ENCODE data around the gene FKBP5. TPM values are rescaled to one million over a fixed set of nuclear protein-coding genes. Genes with fewer than 3 reads are reported as not detected.
"Not testable (repeated sequence)": the region's sequence is repeated elsewhere in the genome, so short reads cannot be mapped to it uniquely, and the experiment has no call there.

Gene FKBP5
- total and polyA plus RNA-seq, 2 donors (not counting 1 experiment from before 2014, with no cell fraction given): 2.8 to 7.4 TPM

- H3K4me3 Mint-ChIP-seq: no peak overlapping the region
- no peak for ATAC-seq (ENCODE audit: low read depth)
- POLR2A ChIA-PET: no interaction called here
These were observed 146.9 kb downstream of the FKBP5 start for GRCh38 chr6:35541836-35542235.

GRCh38 chr6:35539223-35539622, 149.5 kb downstream of the FKBP5 start:
- Histone ChIP-seq H3K36me3 (replicated peaks in 1 of 2; ENCODE audit: control extremely low read depth in 1 of 2, control insufficient read depth in 1 of 2, extremely low read depth in 1 of 2, insufficient read depth in 2 of 2, low read length in 1 of 2) (no peaks in the 10 kb centered on the region), H3K9me3 (ENCODE audit: control extremely low read depth in 1 of 3, control insufficient read depth in 2 of 3, insufficient read depth in 1 of 3, low read length in 2 of 3) (peaks cover 0 to 7% (median 2%) of the 10 kb centered on the region in 3 donors), H3K4me3 (ENCODE audit: control extremely low read depth in 1 of 5, extremely low read depth in 1 of 5, insufficient read depth in 1 of 5, low read depth in 2 of 5, low read length in 4 of 5) (no peak overlapping the region), H3K9ac (ENCODE audit: low read length) (no peak overlapping the region), H3K79me2 (ENCODE audit: control insufficient read depth, insufficient read depth, low read length) (no peaks in the 10 kb centered on the region), H3K27me3 (replicated peaks in 1 of 4; ENCODE audit: control extremely low read depth in 1 of 4, control insufficient read depth in 3 of 4, insufficient read depth in 4 of 4, low read length in 3 of 4) (peaks cover 0 to 2% (median 0%) of the 10 kb centered on the region in 4 experiments), H3K27ac (ENCODE audit: low read length in 2 of 2) (no peak overlapping the region), H3K4me1 (ENCODE audit: control insufficient read depth in 2 of 2, insufficient read depth in 2 of 2, low read length in 2 of 2) (no peaks in the 10 kb centered on the region), H3K4me2 (replicated peaks; ENCODE audit: low read depth, low read length, poor library complexity, severe bottlenecking) (no peak overlapping the region), H4K20me1 (ENCODE audit: control insufficient read depth, insufficient read depth, low read length, poor library complexity, severe bottlenecking) (no peaks in the 10 kb centered on the region), H2AFZ (ENCODE audit: insufficient read depth, low read depth, low read length, poor library complexity, severe bottlenecking) (no peak overlapping the region)
- CTCF ChIA-PET: no interaction called here
- Mint-ChIP-seq H3K27ac (no peak overlapping the region), H3K27me3 (peaks cover 8% of the 10 kb centered on the region), H3K9me3 (ENCODE audit: insufficient read depth) (no peaks in the 10 kb centered on the region), H3K4me3 (no peak overlapping the region), H3K4me1 (no peaks in the 10 kb centered on the region)
- no CpG with 5 or more reads among the region's 3 CpGs for WGBS (ENCODE audit: insufficient coverage)
- DNase-seq (no peak), ATAC-seq (ENCODE audit: low read depth) (no peak)
- POLR2A ChIA-PET: no interaction called here
- intact Hi-C loops (cut with micrococcal nuclease): no loop called here
- TF ChIP-seq EZH2 (IDR thresholded peaks at IDR 0.05; ENCODE audit: borderline replicate concordance, insufficient read depth, low read depth, low read length, poor library complexity, severe bottlenecking) (no peak), CTCF (IDR thresholded peaks at IDR 0.05) (no peak)

More at GRCh38 chr6:35541836-35542235, 146.9 kb downstream of the FKBP5 start:
- Histone ChIP-seq H3K4me1 (ENCODE audit: control insufficient read depth in 2 of 2, insufficient read depth in 2 of 2, low read length in 2 of 2) (no peaks in the 10 kb centered on the region), H3K36me3 (replicated peaks in 1 of 2; ENCODE audit: control extremely low read depth in 1 of 2, control insufficient read depth in 1 of 2, extremely low read depth in 1 of 2, insufficient read depth in 2 of 2, low read length in 1 of 2) (no peaks in the 10 kb centered on the region), H2AFZ (ENCODE audit: insufficient read depth, low read depth, low read length, poor library complexity, severe bottlenecking) (no peak overlapping the region), H3K4me3 (ENCODE audit: control extremely low read depth in 1 of 5, extremely low read depth in 1 of 5, insufficient read depth in 1 of 5, low read depth in 2 of 5, low read length in 4 of 5) (no peak overlapping the region), H3K9ac (ENCODE audit: low read length) (no peak overlapping the region), H3K27ac (ENCODE audit: low read length in 2 of 2) (no peak overlapping the region), H4K20me1 (ENCODE audit: control insufficient read depth, insufficient read depth, low read length, poor library complexity, severe bottlenecking) (no peaks in the 10 kb centered on the region), H3K27me3 (replicated peaks in 1 of 4; ENCODE audit: control extremely low read depth in 1 of 4, control insufficient read depth in 3 of 4, insufficient read depth in 4 of 4, low read length in 3 of 4) (peaks cover 0 to 2% (median 0%) of the 10 kb centered on the region in 4 experiments), H3K4me2 (replicated peaks; ENCODE audit: low read depth, low read length, poor library complexity, severe bottlenecking) (no peak overlapping the region), H3K9me3 (ENCODE audit: control extremely low read depth in 1 of 3, control insufficient read depth in 2 of 3, insufficient read depth in 1 of 3, low read length in 2 of 3) (peaks cover 0 to 7% (median 2%) of the 10 kb centered on the region in 3 donors), H3K79me2 (ENCODE audit: control insufficient read depth, insufficient read depth, low read length) (no peaks in the 10 kb centered on the region)
- intact Hi-C loops (cut with micrococcal nuclease): no loop called here
- Mint-ChIP-seq H3K27ac (no peak overlapping the region), H3K9me3 (ENCODE audit: insufficient read depth) (no peaks in the 10 kb centered on the region), H3K4me1 (no peaks in the 10 kb centered on the region), H3K27me3 (no peaks in the 10 kb centered on the region)
- CTCF ChIA-PET: interaction anchor here (1.1 kb wide), 1 partner anchor 10 kb away, joined by 3 read pairs; no protein-coding TSS in a partner anchor
- 88% methylated on average over 1 of the region's 2 CpGs for WGBS (ENCODE audit: insufficient coverage)
- DNase-seq: no peak
- no peak for TF ChIP-seq CTCF (IDR thresholded peaks at IDR 0.05)
- TF ChIP-seq EZH2 (IDR thresholded peaks at IDR 0.05; ENCODE audit: borderline replicate concordance, insufficient read depth, low read depth, low read length, poor library complexity, severe bottlenecking): no peak

- ATAC-seq (ENCODE audit: low read depth); H3K27me3 ChIP-seq (replicated peaks in 1 of 4; ENCODE audit: control extremely low read depth in 1 of 4, control insufficient read depth in 3 of 4, insufficient read depth in 4 of 4, low read length in 3 of 4); H2AFZ ChIP-seq (ENCODE audit: insufficient read depth, low read depth, low read length, poor library complexity, severe bottlenecking); H3K9me3 ChIP-seq (ENCODE audit: control extremely low read depth in 1 of 3, control insufficient read depth in 2 of 3, insufficient read depth in 1 of 3, low read length in 2 of 3); H3K79me2 ChIP-seq (ENCODE audit: control insufficient read depth, insufficient read depth, low read length); DNase-seq; H3K27ac Mint-ChIP-seq; intact Hi-C loops (cut with micrococcal nuclease); H3K9me3 Mint-ChIP-seq (ENCODE audit: insufficient read depth); H3K9ac ChIP-seq (ENCODE audit: low read length); POLR2A ChIA-PET; H3K4me2 ChIP-seq (replicated peaks; ENCODE audit: low read depth, low read length, poor library complexity, severe bottlenecking); CTCF ChIA-PET; H3K4me3 ChIP-seq (ENCODE audit: control extremely low read depth in 1 of 5, extremely low read depth in 1 of 5, insufficient read depth in 1 of 5, low read depth in 2 of 5, low read length in 4 of 5); H3K4me1 ChIP-seq (ENCODE audit: control insufficient read depth in 2 of 2, insufficient read depth in 2 of 2, low read length in 2 of 2); H4K20me1 ChIP-seq (ENCODE audit: control insufficient read depth, insufficient read depth, low read length, poor library complexity, severe bottlenecking); H3K36me3 ChIP-seq (replicated peaks in 1 of 2; ENCODE audit: control extremely low read depth in 1 of 2, control insufficient read depth in 1 of 2, extremely low read depth in 1 of 2, insufficient read depth in 2 of 2, low read length in 1 of 2); H3K27ac ChIP-seq (ENCODE audit: low read length in 2 of 2); H3K4me1 Mint-ChIP-seq; H3K4me3 Mint-ChIP-seq: not testable (repeated sequence)
- peaks cover 19% of the 10 kb centered on the region for H3K27me3 Mint-ChIP-seq
- 87% methylated on average over 3 of the region's 6 CpGs for WGBS (ENCODE audit: insufficient coverage)
These were observed 152.9 kb downstream of the FKBP5 start for GRCh38 chr6:35535847-35536246.

Measured in B cell (primary cell).